HG02623 (cell line): ENCODE measurements around the gene SHISAL1.

Source experiments
- ATAC-seq: cut with Tn5 transposase; IDR thresholded peaks from one replicate; pipeline ENCODE4 v1.9.1; 2021; ENCODE audit warnings: moderate library complexity; ENCODE audit not compliant: unreplicated experiment

The SHISAL1 gene

GRCh38 chr22:44312766-44313165, at the start of gene SHISAL1:
Gene SHISAL1, minus strand, starts transcription at chr22:44312951. Its CDS starts 12,006 bp downstream, at chr22:44300945.
- no peak for ATAC-seq

- no peak for ATAC-seq
Observed at GRCh38 chr22:44361391-44362126, 48.8 kb upstream of the SHISAL1 start.

GRCh38 chr22:44360668-44361381, 48.1 kb upstream of the SHISAL1 start:
- ATAC-seq = no peak

- no peak for ATAC-seq
Observed at GRCh38 chr22:44360306-44360667, 47.5 kb upstream of the SHISAL1 start.

DNA sequence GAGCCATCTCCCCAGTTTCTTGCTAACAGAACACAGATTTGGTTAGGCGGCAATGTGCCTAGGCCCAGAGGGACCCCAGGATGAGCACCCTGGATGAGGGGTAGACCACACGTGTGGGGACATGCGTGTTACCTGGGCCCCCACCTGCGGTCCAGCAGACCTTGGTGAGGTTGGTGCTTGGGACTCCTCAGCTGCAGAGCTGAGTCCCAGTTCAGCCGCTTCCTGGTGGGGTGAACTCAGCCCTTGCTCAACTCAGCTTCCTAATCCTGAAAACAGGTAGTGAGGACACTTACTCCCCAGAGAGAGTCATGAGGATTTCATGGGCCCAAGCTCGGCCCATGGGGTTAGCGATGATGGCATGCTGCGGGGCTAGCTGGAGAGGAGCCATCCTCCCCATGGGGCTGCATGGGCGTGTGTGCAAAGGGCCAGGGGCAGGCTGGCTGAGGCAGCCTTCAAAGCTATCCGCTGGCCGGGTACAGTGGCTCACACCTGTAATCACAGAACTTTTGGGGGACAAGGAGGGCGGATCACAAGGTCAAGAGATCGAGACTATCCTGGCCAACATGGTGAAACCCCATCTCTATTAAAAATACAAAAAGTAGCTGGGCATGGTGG, 46.9 kb upstream of the SHISAL1 start:
- ATAC-seq = no peak

DNA sequence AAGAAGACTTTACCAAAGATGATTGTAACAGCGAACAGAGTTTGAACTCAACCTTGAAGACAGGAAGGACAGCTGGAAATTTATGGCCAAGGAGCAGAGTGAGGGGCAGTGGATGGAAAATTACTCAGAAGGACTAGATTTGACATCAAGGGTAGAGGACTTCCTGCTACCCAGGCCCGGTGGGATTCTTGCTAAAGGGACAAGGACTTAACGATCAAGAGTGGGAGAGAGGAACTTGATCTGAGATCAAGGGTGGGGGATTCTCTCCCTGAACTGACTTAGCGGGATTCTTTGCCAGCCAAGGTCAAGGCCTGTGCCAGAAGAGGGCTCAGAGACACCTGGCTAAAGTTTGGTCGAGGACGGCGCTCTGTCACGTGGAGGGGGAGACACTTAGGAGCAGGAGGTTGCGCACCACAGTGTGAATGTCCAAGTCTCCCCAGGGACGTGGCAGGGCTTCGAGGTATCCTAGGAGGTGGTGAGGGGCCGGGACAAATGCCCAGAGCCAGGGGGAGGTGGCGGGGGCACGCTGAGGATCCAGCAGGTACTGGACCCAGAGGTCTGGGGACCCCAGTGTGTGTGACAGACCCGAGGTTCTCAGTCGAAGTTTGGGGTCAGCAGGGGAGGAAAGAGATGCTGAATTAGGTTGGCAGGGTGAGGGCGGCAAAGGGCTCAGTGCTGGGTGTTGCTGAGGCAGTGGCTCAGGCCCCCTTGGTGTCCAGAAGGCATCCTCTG, 46.1 kb upstream of the SHISAL1 start:
- ATAC-seq = no peak

GRCh38 chr22:44357966-44358465, 45.3 kb upstream of the SHISAL1 start:
- no peak for ATAC-seq

DNA sequence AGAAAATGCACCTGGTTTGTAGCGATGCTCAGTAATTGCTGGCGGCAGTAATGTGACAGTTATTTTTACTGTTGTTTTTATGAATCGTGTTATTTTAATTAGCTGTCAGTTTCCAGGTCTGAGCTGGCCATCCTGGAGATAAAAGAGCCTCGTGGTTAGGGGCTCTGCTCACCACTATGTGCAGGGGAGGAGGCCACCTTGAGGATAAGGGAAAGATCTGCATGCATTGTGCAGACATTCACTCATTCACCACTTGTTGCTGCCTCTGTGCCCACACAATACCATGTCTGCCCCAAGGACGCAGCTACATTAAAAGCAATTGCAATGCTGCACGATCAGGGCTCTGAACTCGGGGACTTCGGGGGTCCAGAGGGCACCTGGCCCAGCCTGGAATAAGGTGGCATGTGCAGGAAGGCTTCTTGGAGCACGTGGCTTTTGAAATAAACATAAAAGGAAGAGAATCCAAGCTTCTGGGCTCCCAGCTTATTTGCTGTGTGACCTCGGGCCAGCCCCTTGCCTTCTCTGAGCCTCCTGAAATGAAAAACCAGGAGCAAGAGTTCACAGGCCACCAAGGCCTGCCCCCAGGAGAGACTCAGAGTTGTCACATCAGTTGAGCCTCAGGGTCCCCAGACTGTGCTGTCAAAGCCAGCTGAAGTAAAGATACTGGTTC, 44.7 kb upstream of the SHISAL1 start:
- no peak for ATAC-seq

GRCh38 chr22:44355716-44356070, 42.9 kb upstream of the SHISAL1 start:
- no peak for ATAC-seq

DNA sequence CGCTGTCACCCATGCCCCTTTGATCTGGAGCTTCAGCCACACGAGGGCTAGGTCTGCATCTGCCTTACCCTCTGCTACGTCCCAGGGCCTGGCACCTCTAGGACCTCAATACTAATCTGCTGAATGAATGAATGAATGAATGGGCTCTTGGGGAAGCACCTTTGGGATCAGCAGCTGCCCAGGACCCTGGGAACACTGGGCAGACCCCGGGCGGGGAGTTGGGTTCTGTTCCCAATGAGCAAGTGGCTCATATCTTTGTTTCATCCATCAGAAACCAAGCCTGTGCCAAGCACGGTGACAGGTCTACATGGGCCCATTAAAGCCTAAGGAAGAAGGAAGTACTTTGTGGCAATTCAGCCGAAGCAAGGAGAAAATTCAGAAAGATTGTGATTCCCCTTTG, 41.5 kb upstream of the SHISAL1 start:
- ATAC-seq = no peak

DNA sequence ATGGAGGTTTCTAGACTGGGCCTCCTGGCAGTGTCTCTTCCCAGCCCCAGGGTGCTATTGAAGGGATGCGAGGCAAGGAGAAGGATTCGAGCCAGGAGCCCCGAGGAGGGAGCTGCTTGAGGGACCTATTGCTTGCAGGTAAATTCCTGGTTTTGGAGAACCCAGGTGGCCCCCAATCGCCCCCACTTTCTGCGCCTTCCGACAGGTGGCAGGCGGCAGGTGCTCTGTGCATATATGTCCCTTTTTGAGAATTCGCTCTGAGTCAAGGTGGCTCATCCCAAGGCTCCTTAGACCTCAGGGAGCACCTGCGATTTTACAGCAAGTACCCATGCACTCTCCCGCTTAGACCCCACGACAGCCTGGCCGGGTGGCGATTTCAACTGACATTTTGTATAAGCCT, 40.3 kb upstream of the SHISAL1 start:
- ATAC-seq = no peak

GRCh38 chr22:44352378-44353035, 39.8 kb upstream of the SHISAL1 start:
- ATAC-seq = no peak

GRCh38 chr22:44351685-44352377, 39.1 kb upstream of the SHISAL1 start:
- ATAC-seq = no peak

DNA sequence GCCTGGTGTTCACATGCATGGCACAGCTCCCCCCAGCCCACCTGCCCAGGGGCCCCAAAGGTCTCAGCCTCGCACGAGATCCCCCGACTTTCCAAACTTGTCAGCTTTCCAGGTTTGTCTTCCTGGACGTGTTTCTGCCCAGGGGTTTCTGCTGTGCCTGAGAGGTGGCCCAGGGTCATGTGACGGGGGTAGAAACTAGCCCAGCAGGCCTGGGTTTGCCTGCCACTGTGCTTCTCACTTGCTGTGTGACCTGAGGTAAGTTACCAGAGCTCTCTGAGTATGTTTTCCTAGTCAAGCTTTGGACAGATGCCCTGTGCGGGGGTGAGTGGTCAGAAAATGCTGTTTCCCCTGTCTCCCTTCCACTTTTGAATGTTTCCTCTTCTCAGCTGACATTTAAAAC, 38.3 kb upstream of the SHISAL1 start:
- ATAC-seq = no peak

GRCh38 chr22:44349594-44349993, 36.8 kb upstream of the SHISAL1 start:
- ATAC-seq = no peak

- ATAC-seq = no peak
Observed at GRCh38 chr22:44348971-44349560, 36.3 kb upstream of the SHISAL1 start.

DNA sequence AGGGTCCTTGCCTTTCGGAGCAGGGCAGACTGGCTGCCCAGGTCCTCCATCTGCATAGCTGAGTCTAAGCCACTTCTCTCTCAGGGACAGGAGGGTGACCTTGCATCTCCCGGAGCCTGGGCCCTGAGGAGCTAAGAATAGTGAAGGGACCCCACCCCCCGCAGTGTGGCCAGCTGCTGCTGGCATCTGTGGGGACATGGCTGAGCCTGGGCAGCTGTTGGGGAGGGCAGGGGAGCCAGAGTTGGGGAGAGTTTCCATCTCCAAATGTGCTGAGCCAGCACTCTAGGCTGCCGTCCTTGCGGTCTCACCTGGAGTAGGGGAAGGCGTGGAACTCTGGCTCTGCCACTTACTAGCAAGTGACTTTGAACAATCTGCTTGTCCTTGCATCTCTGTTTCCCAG, 34.8 kb upstream of the SHISAL1 start:
- ATAC-seq = no peak

- ATAC-seq = no peak
Observed at GRCh38 chr22:44347080-44347479, 34.3 kb upstream of the SHISAL1 start.

DNA sequence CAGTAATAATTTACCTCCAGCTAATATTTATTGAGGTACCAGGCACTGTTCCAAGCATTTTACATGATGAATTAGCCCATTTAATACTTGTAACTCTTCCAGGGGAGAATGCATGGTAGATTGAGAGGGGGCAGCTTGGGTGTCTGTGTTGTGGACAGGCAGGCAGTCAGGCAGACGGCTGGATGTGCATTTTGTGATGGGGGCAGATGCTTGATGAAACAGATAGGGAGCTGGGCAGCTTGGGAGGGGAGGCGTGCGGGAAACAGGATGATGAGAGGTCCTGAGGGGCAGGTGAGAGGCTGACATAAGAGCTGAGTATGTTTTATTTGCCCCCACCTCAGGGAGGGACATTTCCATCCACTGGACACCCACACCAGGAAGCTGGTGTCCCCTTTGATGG, 33.1 kb upstream of the SHISAL1 start:
- ATAC-seq = no peak
